HepG2 (cell line): ENCODE results near the gene RPUSD3. TPM values are rescaled to one million over a fixed set of nuclear protein-coding genes. Genes with fewer than 3 reads are reported as not detected.

ENCODE experiments used
- ARID3A ChIP-seq: IDR thresholded peaks from 2 replicates; pipeline ENCODE4 v1.6.1; 2012; ENCODE audit warnings: low read depth, low read length, improper control_type of control experiment
- BHLHE40 ChIP-seq: IDR thresholded peaks from 2 replicates; pipeline ENCODE4 v1.6.1; 2011; ENCODE audit warnings: low read length, improper control_type of control experiment
- NPAS2 ChIP-seq: sonication (generic); formaldehyde crosslinking; IDR thresholded peaks from 2 replicates; pipeline ENCODE4 v1.8.0; 2022; ENCODE audit warnings: mild to moderate bottlenecking, missing genetic modification reagents, borderline replicate concordance
- ONECUT2 ChIP-seq: sonication (generic); formaldehyde crosslinking; IDR thresholded peaks from 2 replicates; pipeline ENCODE4 v1.4.0; 2020; ENCODE audit warnings: missing genetic modification reagents
- YY1 ChIP-seq: IDR thresholded peaks from 2 replicates; pipeline ENCODE4 v1.6.1; 2011; ENCODE audit warnings: low read length, low read depth, moderate library complexity, mild to moderate bottlenecking; ENCODE audit not compliant: insufficient read depth, insufficient replicate concordance
- ZFP41 ChIP-seq: sonication (generic); formaldehyde crosslinking; IDR thresholded peaks from 2 replicates; pipeline ENCODE4 v1.4.0; 2020; ENCODE audit warnings: mild to moderate bottlenecking, missing genetic modification reagents, borderline replicate concordance
- ZNF546 ChIP-seq: sonication (generic); formaldehyde crosslinking; conservative IDR thresholded peaks from 2 replicates; pipeline ENCODE4 v1.8.1; 2023; ENCODE audit warnings: mild to moderate bottlenecking, missing genetic modification reagents
- ZNF552 ChIP-seq: sonication (generic); formaldehyde crosslinking; IDR thresholded peaks from 2 replicates; pipeline ENCODE4 v1.9.0; 2022; ENCODE audit warnings: missing genetic modification reagents, mild to moderate bottlenecking, borderline replicate concordance
- polyA plus RNA-seq, 8 experiments: library from polyadenylated mRNA; depleted of rRNA in 3 of 8; stranded (reverse) in 7 of 8; unstranded in 1 of 8; fragments of >200 nt; fragmentation: Illumina TruSeq in 4 of 8; extraction: Trizol in 4 of 8; gene quantifications; 2 replicates each; pipeline versions ENCODE4 v1.2.1 to v1.2.3, GENCODE V29; 2011 to 2016; ENCODE audit warnings: low read depth in 4 of 8, missing spikeins in 1 of 8, mixed read lengths in 1 of 8; ENCODE audit not compliant: insufficient read depth in 1 of 8
- total RNA-seq, 5 experiments: library from RNA; depleted of rRNA; stranded (reverse); fragments of >200 nt; fragmentation: Illumina TruSeq; extraction: Trizol; gene quantifications; 2 replicates each; pipeline ENCODE4 v1.2.3, GENCODE V29; 2016; ENCODE audit warnings: low read depth in 1 of 5
- TF ChIP-seq, protein P1 (sequence below), 2 experiments: fragments of 450-650 bp in 1 of 2; sonication (generic) in 1 of 2; formaldehyde crosslinking in 1 of 2; IDR thresholded peaks; 2 replicates each; pipeline versions ENCODE4 v1.6.1 to v1.8.0; 2016 to 2022; ENCODE audit warnings: antibody characterized with exemption in 1 of 2, mild to moderate bottlenecking in 1 of 2, missing genetic modification reagents in 1 of 2
- TF ChIP-seq, protein P2 (sequence below): sonication (generic); formaldehyde crosslinking; IDR thresholded peaks from 2 replicates; pipeline ENCODE4 v1.5.0; 2020; ENCODE audit warnings: missing genetic modification reagents
- TF ChIP-seq, protein P3 (sequence below), 2 experiments: fragments of 450-650 bp in 1 of 2; sonication (generic) in 1 of 2; formaldehyde crosslinking; IDR thresholded peaks; 2 replicates each; pipeline versions ENCODE4 v1.5.0 to v1.8.0; 2020 to 2022; ENCODE audit warnings: mild to moderate bottlenecking in 1 of 2, missing genetic modification reagents in 1 of 2

Gene RPUSD3
- total and polyA plus RNA-seq, 2 of the 13 experiments (the other 11 are each of a cell fraction or from before 2014, with no cell fraction given) = 32.1 to 48.7 TPM

DNA sequence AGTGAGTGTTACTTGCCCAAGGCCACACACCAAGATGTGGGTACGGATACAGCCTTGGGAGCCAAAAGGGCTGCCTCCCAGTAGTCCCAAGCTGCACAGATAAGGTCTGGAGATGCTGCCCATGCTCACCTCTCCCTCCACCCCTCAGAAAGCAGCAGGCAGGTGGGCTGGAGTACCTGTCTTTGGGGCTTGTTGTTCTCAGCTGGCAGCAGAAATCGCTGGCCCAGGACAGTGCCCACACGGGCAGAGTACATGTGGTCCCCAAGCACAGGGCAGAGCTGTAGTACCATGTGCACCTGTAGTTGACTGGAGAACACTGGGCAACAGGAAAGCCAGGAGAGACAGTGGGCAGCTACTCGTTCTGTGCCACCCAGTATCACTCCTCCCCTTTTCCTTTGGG, 5.0 kb downstream of the RPUSD3 start (continued):
- TF ChIP-seq, protein P1, sequence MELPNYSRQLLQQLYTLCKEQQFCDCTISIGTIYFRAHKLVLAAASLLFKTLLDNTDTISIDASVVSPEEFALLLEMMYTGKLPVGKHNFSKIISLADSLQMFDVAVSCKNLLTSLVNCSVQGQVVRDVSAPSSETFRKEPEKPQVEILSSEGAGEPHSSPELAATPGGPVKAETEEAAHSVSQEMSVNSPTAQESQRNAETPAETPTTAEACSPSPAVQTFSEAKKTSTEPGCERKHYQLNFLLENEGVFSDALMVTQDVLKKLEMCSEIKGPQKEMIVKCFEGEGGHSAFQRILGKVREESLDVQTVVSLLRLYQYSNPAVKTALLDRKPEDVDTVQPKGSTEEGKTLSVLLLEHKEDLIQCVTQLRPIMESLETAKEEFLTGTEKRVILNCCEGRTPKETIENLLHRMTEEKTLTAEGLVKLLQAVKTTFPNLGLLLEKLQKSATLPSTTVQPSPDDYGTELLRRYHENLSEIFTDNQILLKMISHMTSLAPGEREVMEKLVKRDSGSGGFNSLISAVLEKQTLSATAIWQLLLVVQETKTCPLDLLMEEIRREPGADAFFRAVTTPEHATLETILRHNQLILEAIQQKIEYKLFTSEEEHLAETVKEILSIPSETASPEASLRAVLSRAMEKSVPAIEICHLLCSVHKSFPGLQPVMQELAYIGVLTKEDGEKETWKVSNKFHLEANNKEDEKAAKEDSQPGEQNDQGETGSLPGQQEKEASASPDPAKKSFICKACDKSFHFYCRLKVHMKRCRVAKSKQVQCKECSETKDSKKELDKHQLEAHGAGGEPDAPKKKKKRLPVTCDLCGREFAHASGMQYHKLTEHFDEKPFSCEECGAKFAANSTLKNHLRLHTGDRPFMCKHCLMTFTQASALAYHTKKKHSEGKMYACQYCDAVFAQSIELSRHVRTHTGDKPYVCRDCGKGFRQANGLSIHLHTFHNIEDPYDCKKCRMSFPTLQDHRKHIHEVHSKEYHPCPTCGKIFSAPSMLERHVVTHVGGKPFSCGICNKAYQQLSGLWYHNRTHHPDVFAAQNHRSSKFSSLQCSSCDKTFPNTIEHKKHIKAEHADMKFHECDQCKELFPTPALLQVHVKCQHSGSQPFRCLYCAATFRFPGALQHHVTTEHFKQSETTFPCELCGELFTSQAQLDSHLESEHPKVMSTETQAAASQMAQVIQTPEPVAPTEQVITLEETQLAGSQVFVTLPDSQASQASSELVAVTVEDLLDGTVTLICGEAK (IDR thresholded peaks at IDR 0.05) = no peak
- TF ChIP-seq, protein P1 (CRISPR knock-in tag; IDR thresholded peaks at IDR 0.05) = no peak
- TF ChIP-seq, protein P2, sequence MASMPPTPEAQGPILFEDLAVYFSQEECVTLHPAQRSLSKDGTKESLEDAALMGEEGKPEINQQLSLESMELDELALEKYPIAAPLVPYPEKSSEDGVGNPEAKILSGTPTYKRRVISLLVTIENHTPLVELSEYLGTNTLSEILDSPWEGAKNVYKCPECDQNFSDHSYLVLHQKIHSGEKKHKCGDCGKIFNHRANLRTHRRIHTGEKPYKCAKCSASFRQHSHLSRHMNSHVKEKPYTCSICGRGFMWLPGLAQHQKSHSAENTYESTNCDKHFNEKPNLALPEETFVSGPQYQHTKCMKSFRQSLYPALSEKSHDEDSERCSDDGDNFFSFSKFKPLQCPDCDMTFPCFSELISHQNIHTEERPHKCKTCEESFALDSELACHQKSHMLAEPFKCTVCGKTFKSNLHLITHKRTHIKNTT = no peak
- TF ChIP-seq, protein P3, sequence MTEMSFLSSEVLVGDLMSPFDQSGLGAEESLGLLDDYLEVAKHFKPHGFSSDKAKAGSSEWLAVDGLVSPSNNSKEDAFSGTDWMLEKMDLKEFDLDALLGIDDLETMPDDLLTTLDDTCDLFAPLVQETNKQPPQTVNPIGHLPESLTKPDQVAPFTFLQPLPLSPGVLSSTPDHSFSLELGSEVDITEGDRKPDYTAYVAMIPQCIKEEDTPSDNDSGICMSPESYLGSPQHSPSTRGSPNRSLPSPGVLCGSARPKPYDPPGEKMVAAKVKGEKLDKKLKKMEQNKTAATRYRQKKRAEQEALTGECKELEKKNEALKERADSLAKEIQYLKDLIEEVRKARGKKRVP (CRISPR knock-in tag; IDR thresholded peaks at IDR 0.05) = no peak
- TF ChIP-seq ZNF552 (no peak), ZNF546 (CRISPR knock-in tag) (no peak), ONECUT2 (CRISPR knock-in tag) (no peak), YY1 (no peak), ARID3A (no peak), ZFP41 (CRISPR knock-in tag) (no peak), BHLHE40 (no peak), NPAS2 (CRISPR knock-in tag) (no peak)
